HG02623 (cell line): ENCODE results near the gene KCNQ5.
"Not testable (repeated sequence)": the region's sequence is repeated elsewhere in the genome, so short reads cannot be mapped to it uniquely, and the experiment has no call there.

Experiments used
- ATAC-seq: cut with Tn5 transposase; IDR thresholded peaks from one replicate; pipeline ENCODE4 v1.9.1; 2021; ENCODE audit warnings: moderate library complexity; ENCODE audit not compliant: unreplicated experiment

Gene KCNQ5

GRCh38 chr6:73156793-73157767 is 535.2 kb downstream of the KCNQ5 start:
- no peak for ATAC-seq

GRCh38 chr6:73157870-73158269 is 536.0 kb downstream of the KCNQ5 start:
- no peak for ATAC-seq

GRCh38 chr6:73169111-73169510 is 547.2 kb downstream of the KCNQ5 start:
- no peak for ATAC-seq

GRCh38 chr6:73169633-73170032 is 547.8 kb downstream of the KCNQ5 start:
- ATAC-seq = no peak

GRCh38 chr6:73174646-73175045 is 552.8 kb downstream of the KCNQ5 start:
- no peak for ATAC-seq

GRCh38 chr6:73176057-73176456 is 554.2 kb downstream of the KCNQ5 start:
- no peak for ATAC-seq

GRCh38 chr6:73177221-73177944 is 555.5 kb downstream of the KCNQ5 start:
- ATAC-seq = peak; percentile 43

GRCh38 chr6:73180076-73180738 is 558.3 kb downstream of the KCNQ5 start:
- ATAC-seq = no peak

GRCh38 chr6:73180763-73181619 is 559.1 kb downstream of the KCNQ5 start:
- peak; percentile 76 for ATAC-seq

GRCh38 chr6:73182021-73182607 is 560.2 kb downstream of the KCNQ5 start:
- peak; percentile 46 for ATAC-seq

- ATAC-seq = not testable (repeated sequence)
These were observed 571.4 kb downstream of the KCNQ5 start for GRCh38 chr6:73193302-73193701.

GRCh38 chr6:73194744-73195143 is 572.9 kb downstream of the KCNQ5 start:
- ATAC-seq = no peak

- no peak for ATAC-seq
These were observed 578.4 kb downstream of the KCNQ5 start for GRCh38 chr6:73200247-73200646.

GRCh38 chr6:73200735-73201134 is 578.9 kb downstream of the KCNQ5 start:
- ATAC-seq = no peak

- ATAC-seq = no peak
These were observed 581.2 kb downstream of the KCNQ5 start for GRCh38 chr6:73203098-73203497.

GRCh38 chr6:73204252-73204651 is 582.4 kb downstream of the KCNQ5 start:
- no peak for ATAC-seq

- ATAC-seq = no peak
These were observed 585.5 kb downstream of the KCNQ5 start for GRCh38 chr6:73207221-73207837.

- ATAC-seq = no peak
These were observed 587.3 kb downstream of the KCNQ5 start for GRCh38 chr6:73209117-73209516.

- no peak for ATAC-seq
These were observed 595.0 kb downstream of the KCNQ5 start for GRCh38 chr6:73216859-73217258.

- no peak for ATAC-seq
These were observed 603.5 kb downstream of the KCNQ5 start, which contains the start of gene KHDC1L for GRCh38 chr6:73225396-73225795. Gene KHDC1L, minus strand, starts transcription at chr6:73225496. Its CDS starts 88 bp downstream, at chr6:73225408.
